BLaER1 treated with 17β-estradiol and CSF1 and Interleukin-3, amounts not matched to agents 10 nM and 100 nM (cell line): ENCODE measurements around the gene TMEM175.
"Not testable (repeated sequence)": the region's sequence is repeated elsewhere in the genome, so short reads cannot be mapped to it uniquely, and the experiment has no call there.

Source experiments
- H3K27ac ChIP-seq, 11 experiments: shearing (Covaris generic); formaldehyde crosslinking; 2 replicates each; pipeline ENCODE4 v1.8.1; 2022
- H3K27me3 ChIP-seq, 11 experiments: shearing (Covaris generic); formaldehyde crosslinking; 2 replicates each; pipeline ENCODE4 v1.8.1; 2022
- H3K36me3 ChIP-seq, 11 experiments: shearing (Covaris generic); formaldehyde crosslinking; 2 replicates each; pipeline ENCODE4 v1.8.1; 2022
- H3K4me1 ChIP-seq, 10 experiments: shearing (Covaris generic); formaldehyde crosslinking; 2 replicates each; pipeline ENCODE4 v1.8.1; 2022
- H3K4me2 ChIP-seq, 11 experiments: shearing (Covaris generic); formaldehyde crosslinking; 2 replicates each; pipeline ENCODE4 v1.8.1; 2022
- H3K4me3 ChIP-seq, 10 experiments: shearing (Covaris generic); formaldehyde crosslinking; 2 replicates each; pipeline ENCODE4 v1.8.1; 2022
- H3K9ac ChIP-seq, 11 experiments: shearing (Covaris generic); formaldehyde crosslinking; 2 replicates each; pipeline ENCODE4 v1.8.1; 2022
- H3K9me3 ChIP-seq, 11 experiments: shearing (Covaris generic); formaldehyde crosslinking; replicated peaks in 1 of 11; 2 replicates each; pipeline ENCODE4 v1.8.1; 2022
- H4K20me1 ChIP-seq, 11 experiments: shearing (Covaris generic); formaldehyde crosslinking; 2 replicates each; pipeline ENCODE4 v1.8.1; 2022
- Cebpa-rat ChIP-seq, 11 experiments: shearing (Covaris generic); IDR thresholded peaks; 2 replicates each; pipeline ENCODE4 v1.8.1; 2022

TMEM175 gene

DNA sequence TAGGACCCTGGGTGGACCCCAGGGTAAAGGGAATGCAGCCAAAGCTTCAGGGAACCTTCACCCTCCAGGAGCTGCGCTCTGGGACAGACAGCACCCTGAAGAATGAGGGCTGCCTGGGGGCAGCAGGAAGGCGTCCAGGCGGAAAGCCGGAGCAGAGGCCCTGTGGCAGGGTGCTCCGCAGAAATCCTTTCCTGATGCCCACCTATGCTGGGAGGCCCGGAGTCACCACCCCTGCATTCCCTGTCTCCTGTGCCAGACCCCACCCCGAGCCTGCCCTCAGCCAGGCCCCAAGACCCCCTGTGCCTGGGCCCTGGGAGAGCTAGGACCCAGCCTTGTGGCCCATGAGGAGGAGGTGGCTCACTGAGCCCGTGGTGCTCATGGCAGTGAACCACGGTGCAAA is 42.4 kb downstream of the TMEM175 start:
- Histone ChIP-seq H3K36me3 (peaks cover 0 to 13% (median 0%) of the 10 kb centered on the region in 11 experiments; a peak in 5 of 22 replicates), H3K27me3 (no peaks in the 10 kb centered on the region), H3K9ac (no peak overlapping the region), H3K4me3 (no peak overlapping the region), H3K4me1 (peaks cover 20 to 59% (median 41%) of the 10 kb centered on the region in 10 experiments), H4K20me1 (peaks cover 25 to 35% (median 33%) of the 10 kb centered on the region in 11 experiments; a peak in 21 of 22 replicates), H3K27ac (no peak overlapping the region), H3K4me2 (no peak overlapping the region), H3K9me3 (peaks cover 6 to 17% (median 15%) of the 10 kb centered on the region in 11 experiments; a peak in 20 of 22 replicates)
- no peak for TF ChIP-seq Cebpa-rat (IDR thresholded peaks at IDR 0.05)

DNA sequence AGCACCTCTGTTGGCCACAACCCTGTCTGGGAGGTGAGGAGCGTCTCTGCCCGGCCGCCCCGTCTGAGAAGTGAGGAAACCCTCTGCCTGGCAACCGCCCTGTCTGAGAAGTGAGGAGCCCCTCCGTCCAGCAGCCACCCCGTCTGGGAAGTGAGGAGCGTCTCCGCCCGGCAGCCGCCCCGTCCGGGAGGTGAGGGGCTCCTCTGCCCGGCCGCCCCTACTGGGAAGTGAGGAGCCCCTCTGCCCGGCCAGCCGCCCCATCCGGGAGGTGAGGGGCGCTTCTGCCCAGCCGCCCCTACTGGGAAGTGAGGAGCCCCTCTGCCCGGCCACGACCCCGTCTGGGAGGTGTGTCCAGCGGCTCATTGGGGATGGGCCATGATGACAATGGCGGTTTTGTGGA is 43.8 kb downstream of the TMEM175 start:
- H3K4me1 ChIP-seq: peaks cover 18 to 60% (median 38%) of the 10 kb centered on the region in 10 experiments
- not testable (repeated sequence) for H3K27ac ChIP-seq, H3K4me2 ChIP-seq, H3K27me3 ChIP-seq, H3K4me3 ChIP-seq, H3K9ac ChIP-seq, H3K36me3 ChIP-seq
- H4K20me1 ChIP-seq: peaks cover 17 to 24% (median 21%) of the 10 kb centered on the region in 11 experiments; a peak in 21 of 22 replicates
- peaks cover 6 to 17% (median 15%) of the 10 kb centered on the region in 11 experiments; a peak in 20 of 22 replicates for H3K9me3 ChIP-seq

DNA sequence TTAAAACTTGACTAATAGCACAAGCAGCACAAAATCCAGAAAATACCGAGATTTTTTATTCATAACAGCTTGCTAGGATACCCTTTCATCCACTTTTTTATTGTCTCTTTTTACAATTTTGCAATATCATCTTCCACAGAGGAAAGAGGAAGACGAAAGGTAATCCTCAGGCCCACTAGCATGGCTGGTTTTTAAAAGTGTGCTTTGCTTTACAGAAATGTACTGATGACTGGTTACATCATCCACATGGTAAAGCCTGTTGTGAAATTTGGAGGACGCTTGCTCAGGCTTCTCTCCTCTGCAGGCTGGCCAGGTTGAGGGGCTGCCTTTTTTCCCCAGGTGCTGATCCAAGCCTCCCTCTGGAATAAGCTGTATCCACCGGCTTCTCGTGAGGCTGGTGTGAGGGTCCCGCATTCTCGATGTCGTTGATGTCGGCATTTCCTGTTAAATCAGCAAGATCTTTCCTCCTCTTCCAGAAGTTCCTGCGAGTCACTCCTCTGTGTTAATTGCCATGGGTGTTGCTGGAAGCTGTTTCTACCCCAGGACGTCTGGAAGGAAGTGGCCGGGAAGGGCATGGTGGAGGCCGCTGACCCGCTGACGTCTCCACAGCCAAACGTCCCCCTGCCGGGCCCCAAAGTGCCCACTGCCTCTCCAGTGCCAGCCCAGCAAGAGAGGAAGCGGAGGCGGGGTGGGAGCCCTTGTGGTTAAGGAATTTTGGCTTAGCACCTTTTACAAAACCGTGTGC is 46.9 kb downstream of the TMEM175 start:
- TF ChIP-seq Cebpa-rat (IDR thresholded peaks at IDR 0.05): peak in 4 of 11 experiments; percentile 11 to 55 (median 44); a peak in 3 of 22 replicates
- peaks cover 0 to 5% (median 0%) of the 10 kb centered on the region in 11 experiments; a peak in 1 of 22 replicates for H4K20me1 ChIP-seq
- peak overlapping the region in 2 of 10 experiments; percentile 11 to 29; a peak in 1 of 20 replicates for H3K4me3 ChIP-seq
- H3K27me3 ChIP-seq: no peaks in the 10 kb centered on the region
- no peaks in the 10 kb centered on the region for H3K36me3 ChIP-seq
- peak overlapping the region in 5 of 11 experiments; percentile 34 to 64 (median 55); a peak in 11 of 22 replicates for H3K27ac ChIP-seq
- peaks cover 0 to 45% (median 19%) of the 10 kb centered on the region in 10 experiments; a peak in 13 of 20 replicates for H3K4me1 ChIP-seq
- H3K9ac ChIP-seq: peak overlapping the region in 4 of 11 experiments; percentile 5 to 52 (median 34); a peak in 6 of 22 replicates
- H3K9me3 ChIP-seq: peaks cover 6 to 12% (median 10%) of the 10 kb centered on the region in 11 experiments; a peak in 20 of 22 replicates
- peak overlapping the region in 8 of 11 experiments; percentile 30 to 93 (median 76); a peak in 15 of 22 replicates for H3K4me2 ChIP-seq

DNA sequence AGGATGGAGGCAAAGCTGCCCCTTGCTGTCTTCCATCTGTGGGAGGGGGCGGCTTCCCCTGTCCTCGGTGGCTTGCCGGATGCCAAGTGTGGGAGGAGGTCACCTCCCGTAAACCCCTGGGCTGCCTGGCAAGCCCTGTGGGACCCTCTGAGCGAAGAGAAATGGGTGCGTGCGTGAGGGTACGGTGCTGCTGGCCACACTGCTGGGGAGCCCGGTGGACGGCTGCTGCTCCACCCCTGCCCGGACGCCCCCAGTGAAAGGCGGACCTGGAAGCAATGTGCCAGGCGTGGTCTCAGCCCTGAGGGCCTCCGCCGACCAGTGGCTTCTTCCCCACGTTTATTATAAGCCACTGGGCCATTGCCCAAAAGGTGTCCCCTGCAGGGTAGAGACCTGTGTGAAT is 50.0 kb downstream of the TMEM175 start:
- Histone ChIP-seq H3K27me3 (no peaks in the 10 kb centered on the region), H3K4me1 (peaks cover 21 to 55% (median 35%) of the 10 kb centered on the region in 10 experiments), H3K4me2 (no peak overlapping the region), H3K9ac (no peak overlapping the region), H3K4me3 (no peak overlapping the region), H3K27ac (no peak overlapping the region), H4K20me1 (peaks cover 0 to 7% (median 1%) of the 10 kb centered on the region in 11 experiments; a peak in 14 of 22 replicates), H3K36me3 (no peaks in the 10 kb centered on the region), H3K9me3 (no peaks in the 10 kb centered on the region)
- no peak for TF ChIP-seq Cebpa-rat (IDR thresholded peaks at IDR 0.05)

DNA sequence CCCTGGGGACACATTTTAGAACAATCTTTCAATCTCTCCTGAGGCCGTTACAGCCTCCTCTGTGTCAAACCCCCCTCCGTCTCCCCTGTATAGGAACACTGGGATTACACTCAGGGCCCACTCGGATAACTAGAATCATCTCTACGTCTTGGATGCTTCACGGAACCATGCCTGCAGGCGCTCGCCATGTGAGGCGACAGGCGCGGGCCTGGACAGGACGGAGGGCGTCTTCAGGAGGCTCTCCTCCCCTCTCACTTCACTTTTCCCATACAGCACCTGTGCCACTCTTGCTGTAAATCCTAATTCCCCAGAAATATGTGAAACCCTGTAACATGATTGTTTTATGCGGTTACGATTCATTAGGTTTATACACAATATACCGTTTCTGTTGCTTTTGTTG is 50.6 kb downstream of the TMEM175 start:
- TF ChIP-seq Cebpa-rat (IDR thresholded peaks at IDR 0.05): no peak
- peak overlapping the region in 2 of 11 experiments; percentile 14 to 20; a peak in 1 of 22 replicates for H3K9ac ChIP-seq
- no peak overlapping the region for H3K4me2 ChIP-seq
- H3K36me3 ChIP-seq: no peaks in the 10 kb centered on the region
- H3K9me3 ChIP-seq: no peaks in the 10 kb centered on the region
- H3K4me3 ChIP-seq: no peak overlapping the region
- H3K27me3 ChIP-seq: no peaks in the 10 kb centered on the region
- peaks cover 0 to 12% (median 6%) of the 10 kb centered on the region in 11 experiments; a peak in 16 of 22 replicates for H4K20me1 ChIP-seq
- no peak overlapping the region for H3K27ac ChIP-seq
- peaks cover 27 to 58% (median 40%) of the 10 kb centered on the region in 10 experiments for H3K4me1 ChIP-seq

DNA sequence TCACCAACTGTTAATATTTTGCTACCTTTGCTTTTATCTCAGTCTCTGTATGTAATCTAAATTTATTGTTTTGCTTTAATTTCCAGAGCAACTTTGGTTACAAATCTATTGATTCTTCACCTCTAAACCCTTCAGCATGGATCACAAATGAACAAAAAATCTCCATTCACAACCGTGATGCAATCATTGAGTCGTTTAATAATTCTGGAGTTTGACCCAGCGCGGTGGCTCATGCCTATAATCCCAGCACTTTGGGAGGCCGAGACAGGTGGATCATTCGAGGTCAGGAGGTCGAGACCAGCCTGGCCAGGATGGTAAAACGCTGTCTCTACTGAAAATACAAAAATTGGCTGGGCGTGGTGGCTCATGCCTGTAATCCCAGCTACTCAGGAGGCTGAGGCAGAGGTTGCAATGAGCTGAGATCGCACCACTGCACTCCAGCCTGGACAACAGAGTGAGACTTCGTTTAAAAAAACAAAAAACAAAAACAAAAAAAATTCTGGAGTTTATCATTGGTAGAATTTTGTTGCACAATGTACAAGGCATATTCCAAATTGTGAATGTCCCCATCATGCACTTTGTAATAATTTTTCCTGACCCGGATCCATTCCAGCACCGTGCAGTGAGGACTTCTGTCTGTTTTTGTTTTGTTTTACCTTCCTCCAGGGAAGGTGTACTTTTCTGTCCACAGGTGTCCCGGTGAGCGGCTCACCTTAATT is 52.2 kb downstream of the TMEM175 start:
- no peak for TF ChIP-seq Cebpa-rat (IDR thresholded peaks at IDR 0.05)
- Histone ChIP-seq H3K9me3 (no peaks in the 10 kb centered on the region), H3K36me3 (peaks cover 0 to 6% (median 3%) of the 10 kb centered on the region in 11 experiments; a peak in 13 of 22 replicates), H3K4me2 (peak overlapping the region; percentile 35 to 98 (median 94); a peak in 19 of 22 replicates), H3K27me3 (no peaks in the 10 kb centered on the region), H4K20me1 (peaks cover 0 to 29% (median 23%) of the 10 kb centered on the region in 11 experiments; a peak in 17 of 22 replicates), H3K9ac (no peak overlapping the region), H3K27ac (no peak overlapping the region), H3K4me1 (peaks cover 39 to 56% (median 43%) of the 10 kb centered on the region in 10 experiments), H3K4me3 (no peak overlapping the region)

DNA sequence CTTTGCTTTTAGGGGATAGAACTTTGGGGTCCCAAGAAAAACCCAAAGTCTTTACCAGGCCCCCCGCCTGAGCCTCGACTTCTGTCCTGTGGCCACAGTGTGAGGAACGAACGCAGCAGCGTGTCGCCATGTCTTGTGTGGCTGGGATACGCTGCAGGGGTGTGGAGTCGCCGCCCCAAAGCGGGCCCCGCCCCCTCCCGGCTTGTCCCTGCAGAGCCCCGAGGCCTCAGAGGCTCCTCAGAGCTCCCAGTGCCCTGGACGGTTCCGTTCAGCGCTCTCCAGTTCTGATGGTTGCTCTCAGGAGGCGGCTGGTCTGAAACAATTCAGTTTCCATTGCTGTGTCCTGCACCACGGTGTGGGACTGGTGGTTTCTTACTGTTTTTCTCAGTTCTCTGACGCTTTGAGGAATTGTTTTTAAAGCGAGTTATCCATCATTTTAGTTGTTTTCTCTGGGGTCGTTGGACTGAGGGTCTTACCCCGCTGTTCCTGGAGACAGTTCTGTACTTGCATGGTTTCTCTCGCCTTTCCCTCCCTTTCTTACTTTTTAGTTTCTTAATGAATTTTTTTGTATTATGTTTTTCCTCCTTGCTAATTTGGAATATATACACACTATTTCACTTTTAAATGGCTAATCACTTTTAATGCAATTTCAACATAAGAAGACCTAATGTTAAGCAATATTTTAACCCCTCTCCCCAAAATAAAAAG is 53.0 kb downstream of the TMEM175 start:
- H3K4me2 ChIP-seq: peak overlapping the region; percentile 35 to 98 (median 94); a peak in 21 of 22 replicates
- peak overlapping the region in 1 of 11 experiments; percentile 40; a peak in 1 of 22 replicates for H3K9ac ChIP-seq
- H3K4me1 ChIP-seq: peaks cover 31 to 49% (median 41%) of the 10 kb centered on the region in 10 experiments
- no peak for TF ChIP-seq Cebpa-rat (IDR thresholded peaks at IDR 0.05)
- no peaks in the 10 kb centered on the region for H3K27me3 ChIP-seq
- H3K27ac ChIP-seq: no peak overlapping the region
- peaks cover 0 to 14% (median 10%) of the 10 kb centered on the region in 11 experiments; a peak in 16 of 22 replicates for H3K36me3 ChIP-seq
- no peak overlapping the region for H3K4me3 ChIP-seq
- peaks cover 0 to 36% (median 31%) of the 10 kb centered on the region in 11 experiments; a peak in 17 of 22 replicates for H4K20me1 ChIP-seq
- no peaks in the 10 kb centered on the region for H3K9me3 ChIP-seq

DNA sequence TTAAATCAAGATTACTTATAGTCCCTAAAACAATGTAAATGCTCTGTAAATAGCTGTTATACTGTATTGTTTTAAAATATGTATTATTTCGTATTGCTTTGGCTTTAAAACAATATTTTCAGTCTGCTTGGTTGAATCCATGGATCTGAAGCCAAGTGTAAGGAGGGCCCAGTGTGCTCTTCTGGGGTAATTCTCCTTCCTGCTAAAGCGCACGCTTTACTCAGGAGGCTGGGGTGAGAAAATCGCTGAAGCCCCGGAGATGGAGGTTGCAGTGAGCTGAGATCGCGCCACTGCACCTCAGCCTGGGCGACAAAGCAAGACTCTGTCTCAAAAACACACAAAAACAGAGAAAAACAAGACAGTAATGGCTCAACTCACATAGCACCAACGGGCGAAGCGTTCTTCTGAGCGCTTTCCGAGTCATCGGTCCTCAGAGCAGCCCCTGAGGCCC is 54.2 kb downstream of the TMEM175 start:
- H3K27me3 ChIP-seq: no peaks in the 10 kb centered on the region
- H3K9ac ChIP-seq: peak overlapping the region; percentile 75 to 86 (median 80)
- H4K20me1 ChIP-seq: peaks cover 0 to 48% (median 41%) of the 10 kb centered on the region in 11 experiments; a peak in 17 of 22 replicates
- TF ChIP-seq Cebpa-rat (IDR thresholded peaks at IDR 0.05): no peak
- no peaks in the 10 kb centered on the region for H3K9me3 ChIP-seq
- H3K4me1 ChIP-seq: peaks cover 28 to 45% (median 40%) of the 10 kb centered on the region in 10 experiments
- H3K4me3 ChIP-seq: peak overlapping the region; percentile 68 to 85 (median 72)
- peak overlapping the region; percentile 73 to 98 (median 95) for H3K4me2 ChIP-seq
- peaks cover 0 to 26% (median 22%) of the 10 kb centered on the region in 11 experiments; a peak in 17 of 22 replicates for H3K36me3 ChIP-seq
- H3K27ac ChIP-seq: peak overlapping the region; percentile 36 to 79 (median 74); a peak in 20 of 22 replicates
